H1 (cell line): Measurements from ENCODE around the gene IGFBP6. TPM values are rescaled to one million over a fixed set of nuclear protein-coding genes. Genes with fewer than 3 reads are reported as not detected.

Experiments used
- CTCF ChIA-PET: fragments of 300-600 bp; sonication (Branson Sonifier 250); formaldehyde crosslinking; loops from one replicate; lab custom pipeline; 2021; ENCODE audit not compliant: partially characterized antibody; lab: Charles Lee
- POLR2A ChIA-PET: fragments of 300-600 bp; sonication (Branson Sonifier 250); formaldehyde crosslinking; loops from one replicate; lab custom pipeline; 2021; ENCODE audit warnings: inconsistent platforms; ENCODE audit not compliant: partially characterized antibody; lab: Charles Lee
- DNase-seq, 2 experiments: peaks; one replicate each; pipeline versions ENCODE4 v3.0.0 to v3.0.0-alpha.2; 2010 to 2022; ENCODE audit warnings: low spot score in 2 of 2, low read depth in 1 of 2, mixed read lengths in 1 of 2
- FAIRE-seq: peaks from 2 replicates; lab custom pipeline; 2011; peaks lifted over from hg19 to GRCh38; lab: Jason Lieb, UNC
- H2AFZ ChIP-seq: 2 replicates; pipeline ENCODE4 v1.8.1; 2012; ENCODE audit warnings: low read length, inconsistent platforms
- H2AK5ac ChIP-seq: 2 replicates; pipeline ENCODE4 v1.6.1; 2013; ENCODE audit warnings: low read depth, low read length
- H2BK120ac ChIP-seq: replicated peaks from 2 replicates; pipeline ENCODE3; 2013; ENCODE audit warnings: low read depth, low read length, inconsistent platforms
- H2BK12ac ChIP-seq: 2 replicates; pipeline ENCODE4 v1.6.1; 2013; ENCODE audit warnings: low read depth, low read length
- H2BK15ac ChIP-seq: 2 replicates; pipeline ENCODE4 v1.6.1; 2013; ENCODE audit warnings: low read length
- H2BK20ac ChIP-seq: 2 replicates; pipeline ENCODE4 v1.6.1; 2013; ENCODE audit warnings: low read length
- H2BK5ac ChIP-seq: 2 replicates; pipeline ENCODE4 v1.6.1; 2013; ENCODE audit warnings: low read depth, low read length
- H3K14ac ChIP-seq: 2 replicates; pipeline ENCODE4 v1.6.1; 2013; ENCODE audit warnings: inconsistent platforms; ENCODE audit not compliant: insufficient read length
- H3K18ac ChIP-seq: 2 replicates; pipeline ENCODE4 v1.6.1; 2013; ENCODE audit warnings: low read length; ENCODE audit errors: extremely low read depth
- H3K23ac ChIP-seq: 2 replicates; pipeline ENCODE4 v1.6.1; 2013; ENCODE audit warnings: inconsistent platforms; ENCODE audit not compliant: insufficient read length
- H3K23me2 ChIP-seq: 2 replicates; pipeline ENCODE4 v1.6.1; 2013; ENCODE audit warnings: low read depth, low read length
- H3K27ac ChIP-seq: 2 replicates; pipeline ENCODE4 v1.6.1; 2011; ENCODE audit warnings: low read depth, low read length, inconsistent platforms
- H3K27me3 ChIP-seq, 4 experiments: replicated peaks in 1 of 4; 1 replicate in 1 of 4; 2 replicates in 3 of 4; pipeline versions ENCODE4 v1.6.1 to v1.8.1; 2011 to 2013; ENCODE audit warnings: low read length in 3 of 4, mild to moderate bottlenecking in 3 of 4, inconsistent platforms in 2 of 4, mixed read lengths in 2 of 4, moderate library complexity in 1 of 4; ENCODE audit not compliant: control insufficient read depth in 3 of 4, insufficient read depth in 3 of 4; ENCODE audit errors: extremely low read depth in 1 of 4
- H3K36me3 ChIP-seq, 4 experiments: 2 replicates each; pipeline versions ENCODE4 v1.6.1 to v1.8.1; 2011 to 2013; ENCODE audit warnings: mild to moderate bottlenecking in 4 of 4, low read length in 3 of 4, moderate library complexity in 2 of 4, control low read depth in 1 of 4, inconsistent platforms in 1 of 4; ENCODE audit not compliant: insufficient read depth in 4 of 4, control insufficient read depth in 2 of 4
- H3K4ac ChIP-seq: replicated peaks from 2 replicates; pipeline ENCODE3; 2013; ENCODE audit warnings: low read length, low read depth, mixed read lengths, inconsistent platforms; ENCODE audit not compliant: insufficient read length
- H3K4me1 ChIP-seq, 4 experiments: replicated peaks in 1 of 4; 1 replicate in 1 of 4; 2 replicates in 3 of 4; pipeline versions ENCODE4 v1.6.1 to v1.8.1; 2011 to 2013; ENCODE audit warnings: low read length in 3 of 4, inconsistent platforms in 2 of 4, mixed read lengths in 1 of 4; ENCODE audit not compliant: insufficient read depth in 4 of 4, control insufficient read depth in 3 of 4
- H3K4me2 ChIP-seq, 2 experiments: 2 replicates each; pipeline versions ENCODE4 v1.6.1 to v1.8.1; 2011 to 2013; ENCODE audit warnings: low read depth in 2 of 2, low read length in 2 of 2, control low read depth in 1 of 2, inconsistent platforms in 1 of 2, mild to moderate bottlenecking in 1 of 2; ENCODE audit not compliant: insufficient read depth in 1 of 2
- H3K4me3 ChIP-seq, 4 experiments: fragments of 200-600, 300-600 bp in 1 of 4; sonication (generic), shearing (Covaris generic), sonication (Bioruptor Twin) in 1 of 4; 2 replicates each; pipeline versions ENCODE4 v1.5.1 to v1.8.1; 2011 to 2016; ENCODE audit warnings: low read length in 4 of 4, low read depth in 3 of 4, control low read depth in 2 of 4, inconsistent platforms in 2 of 4, mild to moderate bottlenecking in 2 of 4, mixed read lengths in 1 of 4, moderate library complexity in 1 of 4; ENCODE audit not compliant: insufficient read depth in 2 of 4; ENCODE audit errors: extremely low read depth in 1 of 4
- H3K56ac ChIP-seq: replicated peaks from 2 replicates; pipeline ENCODE3; 2013; ENCODE audit warnings: low read depth, mild to moderate bottlenecking, mixed read lengths, low read length, inconsistent platforms; ENCODE audit not compliant: insufficient read length
- H3K79me1 ChIP-seq: 2 replicates; pipeline ENCODE4 v1.6.1; 2013; ENCODE audit warnings: low read depth, low read length, control low read depth
- H3K79me2 ChIP-seq, 2 experiments: 2 replicates each; pipeline versions ENCODE4 v1.6.1 to v1.8.1; 2012 to 2013; ENCODE audit warnings: low read length in 2 of 2, mild to moderate bottlenecking in 2 of 2, inconsistent platforms in 1 of 2; ENCODE audit not compliant: insufficient read depth in 2 of 2, control insufficient read depth in 1 of 2
- H3K9ac ChIP-seq, 4 experiments: replicated peaks in 1 of 4; 1 replicate in 1 of 4; 2 replicates in 3 of 4; pipeline versions ENCODE4 v1.6.1 to v1.8.1; 2011 to 2013; ENCODE audit warnings: low read depth in 3 of 4, low read length in 3 of 4, control low read depth in 2 of 4, mild to moderate bottlenecking in 2 of 4, moderate library complexity in 2 of 4, inconsistent platforms in 1 of 4; ENCODE audit errors: extremely low read depth in 1 of 4
- H3K9me3 ChIP-seq, 2 experiments: 2 replicates each; pipeline versions ENCODE4 v1.6.1 to v1.8.1; 2012 to 2013; ENCODE audit warnings: mild to moderate bottlenecking in 2 of 2, moderate library complexity in 2 of 2, control low read depth in 1 of 2, inconsistent platforms in 1 of 2, low read depth in 1 of 2, low read length in 1 of 2, mixed read lengths in 1 of 2; ENCODE audit not compliant: insufficient read depth in 2 of 2
- H4K20me1 ChIP-seq, 2 experiments: replicated peaks in 1 of 2; 2 replicates each; pipeline versions ENCODE3 to v1.8.1; 2011 to 2013; ENCODE audit warnings: inconsistent platforms in 2 of 2, low read length in 2 of 2, mild to moderate bottlenecking in 1 of 2; ENCODE audit not compliant: insufficient read depth in 2 of 2, control insufficient read depth in 1 of 2
- H4K5ac ChIP-seq: 2 replicates; pipeline ENCODE4 v1.6.1; 2013; ENCODE audit warnings: low read length, low read depth, mixed read lengths, inconsistent platforms; ENCODE audit not compliant: insufficient read length
- H4K8ac ChIP-seq: 2 replicates; pipeline ENCODE4 v1.8.0; 2013; ENCODE audit warnings: mild to moderate bottlenecking, moderate library complexity, low read length, inconsistent platforms; ENCODE audit not compliant: insufficient read depth; ENCODE audit errors: extremely low read depth
- H4K91ac ChIP-seq: replicated peaks from 2 replicates; pipeline ENCODE3; 2013; ENCODE audit warnings: low read length, mixed read lengths, inconsistent platforms; ENCODE audit not compliant: insufficient read length
- CBX5 ChIP-seq: fragments of 300-800, 300-1000 bp; sonication (generic); IDR thresholded peaks from 2 replicates; pipeline ENCODE4 v1.7.1; 2016; ENCODE audit warnings: antibody characterized with exemption, low read length, low read depth
- GTF2F1 ChIP-seq: IDR thresholded peaks from 2 replicates; pipeline ENCODE4 v1.6.1; 2012; ENCODE audit warnings: low read depth, low read length, improper control_type of control experiment, borderline replicate concordance
- HDAC2 ChIP-seq, 2 experiments: fragments of 300-600 bp in 1 of 2; sonication (generic) in 1 of 2; IDR thresholded peaks; 2 replicates each; pipeline ENCODE4 v1.6.1; 2011 to 2012; ENCODE audit warnings: low read depth in 2 of 2, low read length in 2 of 2, mild to moderate bottlenecking in 2 of 2, moderate library complexity in 2 of 2, borderline replicate concordance in 1 of 2, inconsistent platforms in 1 of 2
- KDM5A ChIP-seq: fragments of 200-600 bp; IDR thresholded peaks from 2 replicates; pipeline ENCODE4 v1.7.1; 2012; ENCODE audit warnings: mild to moderate bottlenecking, low read length, inconsistent platforms, mixed read lengths
- MAFK ChIP-seq: IDR thresholded peaks from 2 replicates; pipeline ENCODE4 v1.6.1; 2012; ENCODE audit warnings: low read depth, mild to moderate bottlenecking, improper control_type of control experiment, low read length
- POU5F1 ChIP-seq: IDR thresholded peaks from 2 replicates; pipeline ENCODE4 v1.6.1; 2011; ENCODE audit warnings: low read depth, mild to moderate bottlenecking, low read length, moderate library complexity
- RBBP5 ChIP-seq: IDR thresholded peaks from 2 replicates; pipeline ENCODE4 v1.7.1; 2012; ENCODE audit warnings: low read depth, mild to moderate bottlenecking, inconsistent platforms, low read length, moderate library complexity, borderline replicate concordance
- RFX5 ChIP-seq: IDR thresholded peaks from 2 replicates; pipeline ENCODE4 v1.6.1; 2011; ENCODE audit warnings: low read depth, low read length, improper control_type of control experiment, borderline replicate concordance
- SP1 ChIP-seq: IDR thresholded peaks from 2 replicates; pipeline ENCODE4 v1.6.1; 2011; ENCODE audit warnings: low read depth, low read length
- SP2 ChIP-seq: IDR thresholded peaks from 2 replicates; pipeline ENCODE4 v1.6.1; 2012; ENCODE audit warnings: mild to moderate bottlenecking, low read length, inconsistent platforms
- SP4 ChIP-seq: IDR thresholded peaks from 2 replicates; pipeline ENCODE4 v1.6.1; 2012; ENCODE audit warnings: low read length, inconsistent platforms
- SRF ChIP-seq: IDR thresholded peaks from 2 replicates; pipeline ENCODE4 v1.6.1; 2011; ENCODE audit warnings: mild to moderate bottlenecking, low read depth, low read length, moderate library complexity
- TAF1 ChIP-seq: IDR thresholded peaks from 2 replicates; pipeline ENCODE4 v1.6.1; 2011; ENCODE audit warnings: mild to moderate bottlenecking, low read depth, low read length
- WGBS, 2 experiments: shearing (Covaris generic) in 1 of 2; methylation state at CpG; one replicate each; pipeline versions ENCODE4 v1.1.6 to v1.1.7; 2013 to 2015; ENCODE audit warnings: low lambda C conversion rate in 2 of 2, mixed read lengths in 2 of 2, inconsistent platforms in 1 of 2, low coverage in 1 of 2, missing lambda C conversion rate in 1 of 2; ENCODE audit not compliant: insufficient replicate concordance in 2 of 2, insufficient coverage in 1 of 2, insufficient read length in 1 of 2; ENCODE audit errors: extremely low coverage in 1 of 2, missing lambda C conversion rate in 1 of 2; 5-methylcytosine and 5-hydroxymethylcytosine counted together
- polyA plus RNA-seq, 7 experiments: library from polyadenylated mRNA; depleted of rRNA in 3 of 7; stranded (reverse) in 5 of 7; unstranded in 2 of 7; fragments of >200 nt in 5 of 7; fragments of 200-250 nt in 2 of 7; gene quantifications; 1 replicate in 5 of 7; 2 replicates in 1 of 7; 4 replicates in 1 of 7; pipeline versions ENCODE4 v1.2.1 to v1.2.3, GENCODE V29; 2011 to 2013; ENCODE audit warnings: missing spikeins in 2 of 7, mixed read lengths in 2 of 7
- total RNA-seq: library from RNA; stranded (reverse); fragmentation: NEBNext Ultra II Directional; extraction: Animal tissue kit (Norgen Biotek cat#: 25700); gene quantifications from 2 replicates; pipeline ENCODE4 v1.2.1, GENCODE V29; 2021

IGFBP6 gene
- total and polyA plus RNA-seq, 2 of the 8 experiments (the other 6 are each of a cell fraction or from before 2014, with no cell fraction given) = 13.7 to 14.7 TPM

- Histone ChIP-seq H2AK5ac (no peak overlapping the region; the same call in 1 of the 2 replicates), H3K18ac (no peak overlapping the region), H3K27me3 (peaks cover 0 to 2% (median 0%) of the 10 kb centered on the region in 4 experiments; a peak in 2 of 7 replicates), H2BK120ac (no peak overlapping the region), H3K4me2 (0 out of 4 replicates have a peak overlapping the region, but pooled peaks of 1 of the 2 experiments have one; percentile 4), H3K23me2 (no peaks in the 10 kb centered on the region), H3K79me1 (no peaks in the 10 kb centered on the region), H4K91ac (no peak overlapping the region), H4K20me1 (peaks cover 2 to 5% of the 10 kb centered on the region in 2 experiments), H2BK15ac (no peak overlapping the region), H3K14ac (no peak overlapping the region), H3K56ac (no peak overlapping the region), H3K27ac (no peak overlapping the region), H4K5ac (no peak overlapping the region), H3K79me2 (no peaks in the 10 kb centered on the region), H3K36me3 (no peaks in the 10 kb centered on the region), H3K23ac (no peak overlapping the region), H2AFZ (no peak overlapping the region), H2BK20ac (no peak overlapping the region), H2BK12ac (no peak overlapping the region), H3K4me1 (peaks cover 4 to 16% (median 10%) of the 10 kb centered on the region in 4 experiments), H3K4ac (no peak overlapping the region), H3K9ac (no peak overlapping the region), H4K8ac (0 out of 2 replicates have a peak overlapping the region, but pooled peaks have one; percentile 9), H3K4me3 (no peak overlapping the region), H3K9me3 (no peaks in the 10 kb centered on the region), H2BK5ac (no peak overlapping the region; the same call in 1 of the 2 replicates)
- ChIA-PET CTCF (interaction anchor here (1.0 to 22.4 kb wide), 7 partner anchors 7 to 128 kb away, joined by 3 to 531 read pairs (median 91); partner anchors contain the start of genes IGFBP6, SOAT2, SPRYD3 and TNS2), POLR2A (interaction anchor here (1.0 to 1.3 kb wide), 3 partner anchors 7 to 11 kb away, joined by 3 to 5 read pairs (median 3); partner anchors contain the start of gene SPRYD3)
- no peak for DNase-seq
- no peak for FAIRE-seq
- 66% methylated on average over 15 of the region's 15 CpGs; no CpG with 5 or more reads in 1 of the 2 experiments for WGBS, 2 experiments
- TF ChIP-seq KDM5A (no peak), SRF (no peak), RFX5 (no peak), SP4 (no peak), SP1 (no peak), TAF1 (no peak), RBBP5 (no peak), SP2 (no peak), MAFK (no peak), HDAC2 (IDR thresholded peaks at IDR 0.05; ENCODE audit: borderline replicate concordance in 1 of 2, low read depth in 2 of 2, low read length in 2 of 2) (no peak), GTF2F1 (no peak), CBX5 (no peak), POU5F1 (no peak)
These were observed 28.5 kb upstream of the IGFBP6 start for GRCh38 chr12:53068811-53069585.
